Spleen (tissue), 11 donors: ENCODE results near the gene TUG1. TPM values are rescaled to one million over a fixed set of nuclear protein-coding genes. Genes with fewer than 3 reads are reported as not detected.

ENCODE experiments used
- DNase-seq: peaks from one replicate; pipeline ENCODE4 v3.0.0-alpha.2; 2020
- H3K27ac ChIP-seq, 8 donors: fragments of 200-600 bp; sonication (generic) in 7 of 8; 1 replicate in 4 of 8; 2 replicates in 4 of 8; pipeline versions ENCODE4 v1.5.0 to v1.8.0; 2016 to 2021; ENCODE audit warnings: inconsistent platforms in 4 of 8, mild to moderate bottlenecking in 4 of 8, moderate library complexity in 1 of 8
- H3K27me3 ChIP-seq, 7 donors: fragments of 200-600 bp; sonication (generic) in 6 of 7; replicated peaks in 1 of 7; 1 replicate in 4 of 7; 2 replicates in 3 of 7; pipeline versions ENCODE4 v1.5.0 to v1.8.0; 2016 to 2021; ENCODE audit warnings: inconsistent platforms in 3 of 7, mild to moderate bottlenecking in 1 of 7
- H3K36me3 ChIP-seq, 6 donors: fragments of 200-600 bp; sonication (generic) in 5 of 6; 1 replicate in 4 of 6; 2 replicates in 2 of 6; pipeline versions ENCODE4 v1.5.0 to v1.8.0; 2016 to 2021; ENCODE audit warnings: inconsistent platforms in 2 of 6
- H3K4me1 ChIP-seq, 6 donors: fragments of 200-600 bp; sonication (generic) in 5 of 6; 1 replicate in 3 of 6; 2 replicates in 3 of 6; pipeline versions ENCODE4 v1.5.0 to v1.8.0; 2016 to 2021; ENCODE audit warnings: inconsistent platforms in 3 of 6
- H3K4me3 ChIP-seq, 8 donors: fragments of 200-600 bp; sonication (generic) in 7 of 8; 1 replicate in 4 of 8; 2 replicates in 4 of 8; pipeline versions ENCODE4 v1.5.0 to v1.8.0; 2016 to 2021; ENCODE audit warnings: inconsistent platforms in 4 of 8, mild to moderate bottlenecking in 4 of 8, moderate library complexity in 2 of 8
- H3K9me3 ChIP-seq, 8 donors: fragments of 200-600 bp; sonication (generic) in 7 of 8; 1 replicate in 4 of 8; 2 replicates in 4 of 8; pipeline versions ENCODE4 v1.5.0 to v1.8.0; 2016 to 2021; ENCODE audit warnings: inconsistent platforms in 4 of 8
- CTCF ChIP-seq, 11 experiments: fragments of 200-600 bp in 7 of 11; fragments of 450-650 bp in 4 of 11; sonication (generic) in 4 of 11; IDR thresholded peaks in 8 of 11; conservative IDR thresholded peaks in 3 of 11; 1 replicate in 7 of 11; 2 replicates in 4 of 11; pipeline versions ENCODE4 v1.4.0 to v1.8.0; 2016 to 2021; ENCODE audit warnings: antibody characterized with exemption in 11 of 11, inconsistent platforms in 4 of 11, mild to moderate bottlenecking in 1 of 11
- POLR2A ChIP-seq, 3 donors: fragments of 450-650 bp; IDR thresholded peaks; one replicate each; pipeline ENCODE4 v1.5.1; 2017; ENCODE audit warnings: antibody characterized with exemption in 3 of 3, mild to moderate bottlenecking in 1 of 3
- POLR2AphosphoS5 ChIP-seq, 3 donors: sonication (generic); formaldehyde crosslinking; IDR thresholded peaks; one replicate each; pipeline ENCODE4 v1.5.1; 2017; ENCODE audit warnings: antibody characterized with exemption in 3 of 3
- WGBS, 5 donors: extraction: QIAGEN DNeasy Blood & Tissue Kit in 3 of 5; methylation state at CpG; one replicate each; pipeline versions ENCODE4 v1.1.5 to v1.1.7; 2013 to 2018; 5-methylcytosine and 5-hydroxymethylcytosine counted together
- intact Hi-C: fragments of 100-400 bp; cut with DNase I; formaldehyde crosslinking; loops from one replicate; pipeline ENCODE4 v1.15.0; 2023; ENCODE audit warnings: low total_unique reads
- polyA plus RNA-seq, 3 donors: library from polyadenylated mRNA; stranded (reverse); fragments of 200-250 nt; gene quantifications; one replicate each; pipeline ENCODE4 v1.2.1, GENCODE V29; 2013
- total RNA-seq, 7 donors: library from RNA; depleted of rRNA in 3 of 7; stranded (reverse); fragments of >200 nt in 3 of 7; fragmentation: NEBNext Ultra II Directional in 4 of 7; extraction: Animal tissue kit (Norgen Biotek cat#: 25700) in 4 of 7; gene quantifications; one replicate each; pipeline versions ENCODE4 v1.1.0 to v1.2.1, GENCODE V29; 2016 to 2021
- donor health status: healthy with polysubstance abuse.
- donor health status: DM: no; HTN: no; CAD: no; lungs with moderate emphysema.
- donor health status: DM: no; HTN: no; CAD: no.
- donor health status: Bipolar disorder and iron deficiency.
- donor health status: healthy.
- donor health status: DM: no; HTN: no; CAD: no.
- donor health status: DM: yes; HTN: yes; CAD: no.

TUG1 gene
- total and polyA plus RNA-seq, 10 donors: 23.3 to 127 (median 85.0) TPM

- 53 to 68% (median 65%) methylated on average over 6 of the region's 6 CpGs for WGBS, 5 donors
- Histone ChIP-seq H3K9me3 (peaks cover 0 to 6% (median 2%) of the 10 kb centered on the region in 8 donors), H3K27ac (peak overlapping the region in 5 of 8 donors; percentile 62 to 72 (median 67)), H3K36me3 (peaks cover 0 to 23% (median 8%) of the 10 kb centered on the region in 6 donors), H3K4me1 (peaks cover 3 to 29% (median 21%) of the 10 kb centered on the region in 6 donors), H3K27me3 (no peaks in the 10 kb centered on the region), H3K4me3 (peak overlapping the region in 6 of 8 donors; percentile 35 to 60 (median 40))
- no peak for DNase-seq
- no peak for TF ChIP-seq CTCF (IDR thresholded peaks at IDR 0.05 in 8 of 11, conservative IDR thresholded peaks at IDR 0.05 in 3 of 11)
- no peak for TF ChIP-seq POLR2AphosphoS5 (IDR thresholded peaks at IDR 0.05)
- TF ChIP-seq POLR2A (IDR thresholded peaks at IDR 0.05): no peak
- intact Hi-C loops: loop anchor here (2.0 to 10.0 kb wide), 2 partner anchors 156 to 286 kb away; partner anchors contain the start of gene SLC35E4
Measured at GRCh38 chr22:30921108-30921507, 48.0 kb upstream of the TUG1 start.

DNA sequence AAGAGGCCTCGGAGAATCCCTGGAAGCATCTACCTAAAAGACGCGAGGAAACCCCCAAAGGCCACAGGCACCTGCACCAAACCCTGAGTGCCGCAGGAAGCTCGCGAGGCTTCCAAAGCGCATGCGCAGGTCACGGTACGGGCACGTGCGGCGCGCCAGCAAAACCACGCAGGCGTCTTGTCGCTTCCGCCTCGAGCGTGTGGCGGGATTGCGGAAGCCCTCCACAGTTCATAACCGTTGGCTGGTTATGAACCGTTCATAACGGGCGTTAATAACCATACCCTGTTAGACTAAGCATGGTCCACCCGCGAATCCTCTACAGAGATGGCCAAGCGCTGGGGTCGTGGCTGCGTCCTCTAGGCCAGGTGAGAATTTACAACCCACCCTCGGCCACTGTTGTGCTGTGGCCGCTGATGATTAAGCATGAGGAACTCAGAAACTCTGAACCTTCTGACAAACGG lies 46.9 kb upstream of the TUG1 start:
- intact Hi-C loops: loop anchor here (10.0 kb wide), 1 partner anchor 157 kb away; no protein-coding TSS in a partner anchor
- peak; percentile 84 to 90 (median 87) for TF ChIP-seq POLR2AphosphoS5 (IDR thresholded peaks at IDR 0.05)
- peak in 2 of 11 experiments; percentile 8 to 9 for TF ChIP-seq CTCF (IDR thresholded peaks at IDR 0.05 in 8 of 11, conservative IDR thresholded peaks at IDR 0.05 in 3 of 11)
- no peak for TF ChIP-seq POLR2A (IDR thresholded peaks at IDR 0.05)
- no peaks in the 10 kb centered on the region for H3K27me3 ChIP-seq
- H3K4me1 ChIP-seq: peaks cover 3 to 29% (median 21%) of the 10 kb centered on the region in 6 donors
- H3K27ac ChIP-seq: peak overlapping the region in 7 of 8 donors; percentile 24 to 72 (median 62)
- peak; percentile 91 for DNase-seq
- H3K9me3 ChIP-seq: no peaks in the 10 kb centered on the region
- peak overlapping the region; percentile 29 to 60 (median 38) for H3K4me3 ChIP-seq
- WGBS, 5 donors: 42 to 61% (median 47%) methylated on average over 34 of the region's 34 CpGs
- peaks cover 0 to 33% (median 19%) of the 10 kb centered on the region in 6 donors for H3K36me3 ChIP-seq

GRCh38 chr22:30923168-30923900 lies 45.7 kb upstream of the TUG1 start:
- Histone ChIP-seq H3K4me1 (peaks cover 3 to 29% (median 21%) of the 10 kb centered on the region in 6 donors), H3K4me3 (no peak overlapping the region), H3K27ac (no peak overlapping the region), H3K27me3 (no peaks in the 10 kb centered on the region), H3K9me3 (no peaks in the 10 kb centered on the region), H3K36me3 (peaks cover 0 to 45% (median 30%) of the 10 kb centered on the region in 6 donors)
- 88 to 97% (median 96%) methylated on average over 8 to 9 of the region's 9 CpGs for WGBS, 5 donors
- intact Hi-C loops: loop anchor here (10.0 kb wide), 1 partner anchor 159 kb away; no protein-coding TSS in a partner anchor
- TF ChIP-seq POLR2A (IDR thresholded peaks at IDR 0.05): no peak
- peak in 1 of 3 donors; percentile 4 for TF ChIP-seq POLR2AphosphoS5 (IDR thresholded peaks at IDR 0.05)
- DNase-seq: no peak

- Histone ChIP-seq H3K4me3 (no peak overlapping the region), H3K4me1 (peaks cover under 1 to 20% (median 12%) of the 10 kb centered on the region in 6 donors), H3K36me3 (peaks cover 0 to 68% (median 46%) of the 10 kb centered on the region in 6 donors), H3K27me3 (no peaks in the 10 kb centered on the region), H3K27ac (no peak overlapping the region), H3K9me3 (no peaks in the 10 kb centered on the region)
- no peak for DNase-seq
- no peak for TF ChIP-seq CTCF (IDR thresholded peaks at IDR 0.05 in 8 of 11, conservative IDR thresholded peaks at IDR 0.05 in 3 of 11)
- no peak for TF ChIP-seq POLR2AphosphoS5 (IDR thresholded peaks at IDR 0.05)
- TF ChIP-seq POLR2A (IDR thresholded peaks at IDR 0.05): no peak
- intact Hi-C loops: loop anchor here (10.0 kb wide), 1 partner anchor 161 kb away; no protein-coding TSS in a partner anchor
- 89 to 96% (median 93%) methylated on average over 4 to 5 of the region's 5 CpGs for WGBS, 5 donors
Measured at GRCh38 chr22:30925667-30926066, 43.4 kb upstream of the TUG1 start.
